HepG2 (cell line): Measurements from ENCODE around the gene RPS6KL1. TPM values are rescaled to one million over a fixed set of nuclear protein-coding genes. Genes with fewer than 3 reads are reported as not detected.
A peak's percentile ranks its signal among the peaks of the same experiment; 100 is the strongest.

Experiments
- CEBPB ChIP-seq: IDR thresholded peaks from 2 replicates; pipeline ENCODE4 v1.6.1; 2011; ENCODE audit warnings: low read depth, low read length, improper control_type of control experiment, borderline replicate concordance
- HMG20A ChIP-seq: IDR thresholded peaks from 2 replicates; pipeline ENCODE4 v1.6.1; 2016; ENCODE audit warnings: borderline replicate concordance
- KAT7 ChIP-seq: IDR thresholded peaks from 2 replicates; pipeline ENCODE4 v1.6.1; 2018; ENCODE audit warnings: borderline replicate concordance, missing compliant biosample characterization
- KIAA2018 ChIP-seq: sonication (generic); formaldehyde crosslinking; IDR thresholded peaks from 2 replicates; pipeline ENCODE4 v1.5.0; 2020; ENCODE audit warnings: mild to moderate bottlenecking, missing genetic modification reagents, borderline replicate concordance
- MLX ChIP-seq: IDR thresholded peaks from 2 replicates; pipeline ENCODE4 v1.6.1; 2016
- MNT ChIP-seq: fragments of 450-650 bp; IDR thresholded peaks from 2 replicates; pipeline ENCODE4 v1.6.1; 2016
- MYNN ChIP-seq: sonication (generic); formaldehyde crosslinking; IDR thresholded peaks from 2 replicates; pipeline ENCODE4 v1.4.0; 2020; ENCODE audit warnings: mild to moderate bottlenecking, low read depth, missing genetic modification reagents
- TCF7 ChIP-seq: sonication (generic); IDR thresholded peaks from 2 replicates; pipeline ENCODE4 v1.6.1; 2016; ENCODE audit warnings: antibody characterized with exemption, low read depth
- ZFP37 ChIP-seq: sonication (generic); formaldehyde crosslinking; IDR thresholded peaks from 2 replicates; pipeline ENCODE4 v1.4.0; 2020; ENCODE audit warnings: missing genetic modification reagents, borderline replicate concordance
- ZNF251 ChIP-seq: sonication (generic); formaldehyde crosslinking; IDR thresholded peaks from 2 replicates; pipeline ENCODE4 v1.9.0; 2021; ENCODE audit warnings: mild to moderate bottlenecking, missing genetic modification reagents
- ZNF281 ChIP-seq: sonication (generic); formaldehyde crosslinking; IDR thresholded peaks from 2 replicates; pipeline ENCODE4 v1.4.0; 2020; ENCODE audit warnings: missing genetic modification reagents, borderline replicate concordance
- ZNF510 ChIP-seq: sonication (generic); formaldehyde crosslinking; IDR thresholded peaks from 2 replicates; pipeline ENCODE4 v1.4.0; 2020; ENCODE audit warnings: low read depth, mild to moderate bottlenecking, missing genetic modification reagents
- ZNF556 ChIP-seq: sonication (generic); formaldehyde crosslinking; IDR thresholded peaks from 2 replicates; pipeline ENCODE4 v1.4.0; 2020; ENCODE audit warnings: mild to moderate bottlenecking, missing genetic modification reagents, borderline replicate concordance
- ZNF713 ChIP-seq: sonication (generic); formaldehyde crosslinking; IDR thresholded peaks from 2 replicates; pipeline ENCODE4 v1.4.0; 2020; ENCODE audit warnings: mild to moderate bottlenecking, missing genetic modification reagents
- ZNF724P ChIP-seq: sonication (generic); formaldehyde crosslinking; IDR thresholded peaks from 2 replicates; pipeline ENCODE4 v1.8.0; 2022; ENCODE audit warnings: missing genetic modification reagents, borderline replicate concordance
- ZNF841 ChIP-seq: sonication (generic); formaldehyde crosslinking; IDR thresholded peaks from 2 replicates; pipeline ENCODE4 v1.8.1; 2023; ENCODE audit warnings: missing genetic modification reagents, borderline replicate concordance
- polyA plus RNA-seq, 8 experiments: library from polyadenylated mRNA; depleted of rRNA in 3 of 8; stranded (reverse) in 7 of 8; unstranded in 1 of 8; fragments of >200 nt; fragmentation: Illumina TruSeq in 4 of 8; extraction: Trizol in 4 of 8; gene quantifications; 2 replicates each; pipeline versions ENCODE4 v1.2.1 to v1.2.3, GENCODE V29; 2011 to 2016; ENCODE audit warnings: low read depth in 4 of 8, missing spikeins in 1 of 8, mixed read lengths in 1 of 8; ENCODE audit not compliant: insufficient read depth in 1 of 8
- total RNA-seq, 5 experiments: library from RNA; depleted of rRNA; stranded (reverse); fragments of >200 nt; fragmentation: Illumina TruSeq; extraction: Trizol; gene quantifications; 2 replicates each; pipeline ENCODE4 v1.2.3, GENCODE V29; 2016; ENCODE audit warnings: low read depth in 1 of 5

The RPS6KL1 gene
- total and polyA plus RNA-seq, 2 of the 13 experiments (the other 11 are each of a cell fraction or from before 2014, with no cell fraction given), result 6.5 to 11.5 TPM

GRCh38 chr14:74881431-74882102 is 41.5 kb downstream of the RPS6KL1 start, which contains the start of gene DLST (continued):
- TF ChIP-seq ZNF724P (no peak), MLX (CRISPR knock-in tag) (peak; percentile 41; the same call in 1 of the 2 replicates), ZNF251 (CRISPR knock-in tag) (no peak), HMG20A (CRISPR knock-in tag) (0 out of 2 replicates have a peak, but pooled peaks have one; percentile 26), KIAA2018 (no peak), KAT7 (CRISPR knock-in tag) (peak; percentile 90; the same call in 1 of the 2 replicates), TCF7 (no peak), MYNN (CRISPR knock-in tag) (peak; percentile 76; the same call in 1 of the 2 replicates), CEBPB (no peak), ZNF713 (no peak), ZNF556 (peak; percentile 43; the same call in 1 of the 2 replicates), MNT (0 out of 2 replicates have a peak, but pooled peaks have one; percentile 10), ZNF841 (CRISPR knock-in tag) (peak; percentile 55; the same call in 1 of the 2 replicates), ZNF281 (CRISPR knock-in tag) (0 out of 2 replicates have a peak, but pooled peaks have one; percentile 17), ZNF510 (CRISPR knock-in tag) (no peak), ZFP37 (CRISPR knock-in tag) (no peak)
